HG03342 (cell line): Measurements from ENCODE around the gene MAPK8.

Experiments
- ATAC-seq: cut with Tn5 transposase; IDR thresholded peaks from one replicate; pipeline ENCODE4 v1.9.1; 2021; ENCODE audit warnings: mild to moderate bottlenecking, moderate library complexity; ENCODE audit not compliant: unreplicated experiment

The MAPK8 gene

GRCh38 chr10:48472501-48473069 is 166.1 kb downstream of the MAPK8 start:
- no peak for ATAC-seq

GRCh38 chr10:48473704-48474103 is 167.2 kb downstream of the MAPK8 start:
- no peak for ATAC-seq

DNA sequence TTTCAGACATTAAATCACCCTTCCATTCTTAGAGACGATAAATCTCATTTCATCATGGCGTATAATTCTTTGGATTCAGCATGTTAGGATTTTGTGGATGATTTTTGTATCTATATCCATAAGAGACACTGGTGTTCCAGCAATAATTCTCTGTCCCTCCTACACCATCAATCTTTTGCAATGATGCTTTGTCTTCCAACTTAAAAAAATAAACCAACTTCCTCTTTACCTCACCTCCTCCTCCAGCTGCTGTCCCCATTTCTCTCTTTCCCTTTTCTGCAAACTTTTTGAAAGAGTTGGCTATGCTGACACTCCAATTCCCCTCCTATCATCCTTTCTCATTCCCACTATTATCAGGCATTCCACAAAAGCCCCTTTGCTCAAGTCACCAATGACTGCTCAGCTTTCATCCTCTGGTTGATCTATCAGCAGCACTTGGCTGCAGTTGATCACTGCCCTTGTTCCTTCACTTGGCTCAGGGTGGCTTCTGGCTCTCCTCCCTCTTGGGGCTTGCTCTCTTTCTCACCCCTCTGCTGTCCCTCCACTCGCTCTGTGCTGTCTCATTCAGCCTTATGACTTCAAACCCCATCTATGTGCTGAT is 168.4 kb downstream of the MAPK8 start:
- ATAC-seq: no peak

DNA sequence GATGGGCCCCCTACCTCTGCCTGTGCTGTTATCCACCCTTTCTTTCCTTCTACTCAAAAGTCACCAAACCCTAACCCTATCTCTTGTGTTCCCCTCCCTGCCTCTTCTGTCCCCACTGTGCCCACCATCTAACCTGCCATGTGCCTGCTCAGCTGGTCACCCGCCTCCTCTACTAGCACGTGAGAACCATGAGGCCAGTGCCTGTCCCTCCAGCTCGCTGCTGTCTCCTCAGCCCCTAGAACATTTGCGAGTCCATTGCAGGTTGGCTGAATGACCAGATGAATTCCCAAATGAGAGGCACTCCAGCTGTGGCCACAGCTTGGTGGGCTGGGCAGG is 169.4 kb downstream of the MAPK8 start:
- ATAC-seq: no peak

GRCh38 chr10:48476279-48476982 is 170.0 kb downstream of the MAPK8 start:
- ATAC-seq: no peak

DNA sequence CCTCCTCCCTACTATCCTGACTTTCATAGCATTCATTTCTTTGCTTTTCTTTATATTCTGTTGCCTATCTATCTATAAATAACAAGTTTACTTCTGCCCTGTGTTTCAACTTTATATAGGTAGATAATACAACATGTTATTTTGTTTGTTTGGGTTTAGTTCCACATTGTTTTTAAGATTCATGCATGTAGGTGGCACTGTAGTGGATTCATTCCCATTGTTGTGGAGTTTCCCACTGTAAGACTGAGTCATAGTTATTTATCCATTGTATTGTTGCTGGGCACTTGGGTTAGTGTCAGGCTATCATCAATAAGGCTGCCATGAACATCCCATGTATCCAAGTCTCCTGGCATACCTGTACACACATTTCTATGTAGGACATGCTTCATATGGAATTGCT is 170.7 kb downstream of the MAPK8 start:
- ATAC-seq: no peak

DNA sequence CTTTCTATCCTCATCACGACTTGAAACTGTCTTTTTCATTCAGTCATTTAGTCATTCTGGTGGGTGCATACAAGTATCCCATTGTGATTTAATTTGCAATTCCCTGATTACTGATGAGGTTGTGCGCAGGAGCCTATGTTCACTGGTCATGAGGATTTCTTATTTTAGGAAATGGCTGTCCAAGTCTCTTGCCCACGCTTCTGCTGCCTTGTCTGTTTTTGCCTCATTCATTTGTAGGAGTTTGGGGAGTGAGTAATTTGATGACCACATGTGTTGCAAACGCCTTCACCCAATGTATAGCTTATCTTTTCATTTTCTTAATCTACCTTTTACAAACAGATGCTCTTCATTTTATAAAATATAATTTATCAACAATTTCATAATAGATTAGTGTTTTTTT is 171.1 kb downstream of the MAPK8 start:
- ATAC-seq: no peak

GRCh38 chr10:48478469-48478868 is 172.0 kb downstream of the MAPK8 start:
- no peak for ATAC-seq

- no peak for ATAC-seq
These were observed 172.7 kb downstream of the MAPK8 start for GRCh38 chr10:48478980-48479811.

- no peak for ATAC-seq
These were observed 174.2 kb downstream of the MAPK8 start for GRCh38 chr10:48480397-48481374.

DNA sequence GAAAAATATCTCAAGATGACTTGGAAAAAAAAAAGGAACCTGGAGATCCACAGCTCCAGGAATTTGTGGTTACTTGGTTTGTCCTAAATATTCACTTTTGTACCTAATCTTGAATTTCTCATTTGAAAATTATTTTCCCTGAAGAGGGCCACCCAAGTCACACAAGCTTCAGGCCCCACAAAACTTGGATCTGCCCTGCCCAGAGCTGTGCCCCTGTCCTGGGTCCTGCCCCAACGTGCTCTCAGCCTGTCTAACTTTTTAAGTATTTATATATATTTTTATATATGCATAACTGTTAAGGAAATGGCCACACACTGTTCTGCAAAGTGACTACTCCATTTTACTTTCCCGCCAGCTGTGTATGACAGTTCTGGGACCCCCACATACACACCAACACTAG is 174.9 kb downstream of the MAPK8 start:
- no peak for ATAC-seq

- ATAC-seq: no peak
These were observed 175.7 kb downstream of the MAPK8 start for GRCh38 chr10:48482207-48482606.

- no peak for ATAC-seq
These were observed 178.4 kb downstream of the MAPK8 start for GRCh38 chr10:48484911-48485310.

- no peak for ATAC-seq
These were observed 179.2 kb downstream of the MAPK8 start for GRCh38 chr10:48485711-48486110.

DNA sequence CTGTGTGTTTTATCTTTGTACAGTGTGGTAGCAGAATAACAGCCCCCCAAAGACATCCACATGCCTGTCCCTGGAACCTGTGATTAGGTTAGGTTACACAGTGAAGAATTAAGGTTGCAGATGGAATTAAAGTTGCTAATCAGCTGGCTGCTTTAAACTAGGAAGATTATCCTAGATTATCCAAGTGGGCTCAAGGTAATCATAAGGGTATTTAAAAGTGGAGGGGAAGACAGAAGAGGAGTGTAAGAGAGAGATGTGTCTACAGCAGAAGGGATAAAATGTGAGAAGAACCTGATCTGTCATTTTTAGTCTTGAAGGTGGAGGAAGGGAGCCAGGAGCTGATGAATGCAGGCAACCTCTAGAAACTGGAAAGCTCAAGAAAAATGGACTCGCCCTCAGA is 180.8 kb downstream of the MAPK8 start:
- no peak for ATAC-seq
